HG02981 (cell line): ENCODE data around the gene SOS1.

Source experiments
- ATAC-seq: cut with Tn5 transposase; IDR thresholded peaks from one replicate; pipeline ENCODE4 v1.9.1; 2021; ENCODE audit warnings: mild to moderate bottlenecking, moderate library complexity; ENCODE audit not compliant: unreplicated experiment

Gene SOS1

GRCh38 chr2:38935568-38936172 is 185.2 kb downstream of the SOS1 start:
- ATAC-seq = no peak

DNA sequence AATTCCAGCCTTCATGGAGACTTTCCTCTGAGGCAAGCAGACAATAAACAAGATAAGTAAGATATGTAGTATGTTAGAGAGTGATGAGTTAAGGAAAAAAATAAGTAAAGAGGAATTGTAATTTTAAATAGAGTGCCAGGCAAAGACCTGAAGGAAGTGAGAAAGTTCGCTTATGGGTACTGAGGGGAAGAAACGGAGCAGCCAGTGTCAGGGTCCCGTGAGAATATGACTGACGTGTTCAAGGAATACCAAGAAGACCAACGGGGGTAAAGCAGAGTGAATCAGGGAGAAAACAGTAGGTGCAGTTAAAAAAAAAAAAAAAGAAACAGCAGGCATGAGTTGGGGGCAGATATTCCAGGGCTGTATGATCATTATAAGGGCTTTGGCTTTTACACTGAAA is 186.1 kb downstream of the SOS1 start:
- no peak for ATAC-seq

DNA sequence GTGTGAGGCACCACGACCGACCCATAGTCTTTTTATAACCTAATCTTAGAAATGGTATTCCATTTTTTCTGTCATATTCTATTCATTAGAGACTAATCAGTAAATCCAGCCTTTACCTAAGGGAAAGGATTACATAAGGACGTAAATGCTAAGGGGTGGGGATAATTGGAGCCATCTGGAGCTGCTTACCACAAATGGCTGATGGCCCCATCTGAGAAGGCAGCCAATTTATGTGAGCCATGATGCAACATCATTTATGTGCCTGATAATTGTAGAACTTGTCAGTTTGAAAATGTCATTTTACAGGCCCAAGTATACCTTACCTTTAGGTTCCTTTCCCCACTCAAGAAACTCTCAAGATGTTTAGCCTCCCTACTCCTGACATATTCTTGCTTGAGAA is 187.2 kb downstream of the SOS1 start:
- no peak for ATAC-seq

DNA sequence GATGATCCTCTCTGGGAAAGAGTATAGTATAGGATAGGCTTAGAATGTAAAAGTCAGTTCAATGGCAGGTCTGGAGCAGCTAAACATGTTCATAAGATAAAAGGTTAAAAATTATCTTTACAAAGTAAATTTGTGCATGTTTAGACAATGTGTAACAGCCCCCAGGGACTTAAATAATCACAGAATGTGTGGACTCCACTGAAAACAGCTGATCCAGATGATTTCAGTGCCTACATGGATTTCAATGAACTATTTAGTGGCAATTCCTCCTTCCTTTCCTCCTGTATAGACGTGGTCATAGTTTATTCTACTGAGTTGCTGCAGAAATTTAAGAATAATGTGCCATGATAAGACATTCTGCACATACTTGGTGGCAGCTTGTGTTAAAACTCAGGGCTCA is 188.3 kb downstream of the SOS1 start:
- ATAC-seq = no peak
